ENCODE data around the gene CCDC194.

GRCh38 chr19:17352608-17353280, 41.3 kb downstream of the CCDC194 start:
- no peak for TF ChIP-seq ZHX1 (CRISPR knock-in tag; IDR thresholded peaks at IDR 0.05; ENCODE audit: low read depth)
- no peak for TF ChIP-seq ZNF121 (CRISPR knock-in tag; IDR thresholded peaks at IDR 0.05)
- no peak for TF ChIP-seq ZBTB7A (CRISPR knock-in tag; IDR thresholded peaks at IDR 0.05)
- no peak for TF ChIP-seq TCF7L2 (IDR thresholded peaks at IDR 0.05; ENCODE audit: low read depth, low read length)
